ENCODE results near the gene AMPH. TPM values are rescaled to one million over a fixed set of nuclear protein-coding genes. Genes with fewer than 3 reads are reported as not detected.

Gene AMPH
- total RNA-seq, 1 donor from 2014 or later, result 0.25 TPM

DNA sequence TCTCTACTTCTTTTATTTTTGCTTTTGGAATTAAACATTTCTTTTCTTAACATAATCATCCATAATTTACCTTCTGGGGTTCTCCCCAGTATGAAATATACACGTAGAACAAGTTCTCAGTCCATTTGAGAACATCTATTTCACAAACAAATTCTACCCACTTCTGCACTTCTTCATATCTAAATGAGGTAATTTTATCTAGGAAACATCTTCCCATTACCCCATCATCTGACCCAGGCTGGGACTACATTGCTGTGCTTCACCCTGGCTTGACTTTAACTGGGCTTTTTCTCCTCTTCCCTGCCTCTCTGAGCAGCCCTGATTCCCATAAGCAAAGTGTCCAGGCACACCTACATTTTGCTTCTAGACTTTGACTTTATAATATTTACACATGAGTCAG, 43.3 kb upstream of the AMPH start:
- Histone ChIP-seq H3K4me3 (ENCODE audit: low read depth, low read length) (no peak overlapping the region), H3K27me3 (ENCODE audit: control insufficient read depth, insufficient read depth, low read length) (no peaks in the 10 kb centered on the region)

DNA sequence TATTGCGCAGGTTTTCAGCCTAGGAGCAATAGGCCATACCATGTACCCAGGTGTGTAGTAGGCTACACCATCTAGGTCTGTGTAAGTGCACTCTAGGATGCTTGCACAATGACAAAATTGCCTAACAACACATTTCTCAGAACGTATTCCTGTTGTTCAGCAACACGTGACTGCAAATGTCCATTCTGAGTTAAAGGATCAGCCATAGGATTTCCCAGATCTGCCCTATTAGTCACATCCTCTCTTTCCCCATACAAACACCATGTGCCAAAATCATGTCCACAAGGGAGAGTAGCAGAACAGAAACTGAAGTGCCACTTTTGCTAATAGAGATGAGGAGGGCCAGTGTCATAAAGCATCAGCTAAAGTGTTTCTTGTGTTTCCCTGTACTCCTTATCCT, 42.6 kb upstream of the AMPH start:
- DNase-seq (ENCODE audit: low read depth), result no peak
- no peaks in the 10 kb centered on the region for H3K36me3 ChIP-seq (ENCODE audit: control insufficient read depth, insufficient read depth, low read length)
- TF ChIP-seq, protein P1, sequence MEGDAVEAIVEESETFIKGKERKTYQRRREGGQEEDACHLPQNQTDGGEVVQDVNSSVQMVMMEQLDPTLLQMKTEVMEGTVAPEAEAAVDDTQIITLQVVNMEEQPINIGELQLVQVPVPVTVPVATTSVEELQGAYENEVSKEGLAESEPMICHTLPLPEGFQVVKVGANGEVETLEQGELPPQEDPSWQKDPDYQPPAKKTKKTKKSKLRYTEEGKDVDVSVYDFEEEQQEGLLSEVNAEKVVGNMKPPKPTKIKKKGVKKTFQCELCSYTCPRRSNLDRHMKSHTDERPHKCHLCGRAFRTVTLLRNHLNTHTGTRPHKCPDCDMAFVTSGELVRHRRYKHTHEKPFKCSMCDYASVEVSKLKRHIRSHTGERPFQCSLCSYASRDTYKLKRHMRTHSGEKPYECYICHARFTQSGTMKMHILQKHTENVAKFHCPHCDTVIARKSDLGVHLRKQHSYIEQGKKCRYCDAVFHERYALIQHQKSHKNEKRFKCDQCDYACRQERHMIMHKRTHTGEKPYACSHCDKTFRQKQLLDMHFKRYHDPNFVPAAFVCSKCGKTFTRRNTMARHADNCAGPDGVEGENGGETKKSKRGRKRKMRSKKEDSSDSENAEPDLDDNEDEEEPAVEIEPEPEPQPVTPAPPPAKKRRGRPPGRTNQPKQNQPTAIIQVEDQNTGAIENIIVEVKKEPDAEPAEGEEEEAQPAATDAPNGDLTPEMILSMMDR (IDR thresholded peaks at IDR 0.05; ENCODE audit: insufficient read depth, low read length, poor library complexity, severe bottlenecking), result no peak
- no peaks in the 10 kb centered on the region for H3K27me3 ChIP-seq (ENCODE audit: control insufficient read depth, insufficient read depth, low read length)
- H3K4me3 ChIP-seq (ENCODE audit: low read depth, low read length), result no peak overlapping the region

More for the DNA sequence above, 43.3 kb upstream of the AMPH start:
- H3K36me3 ChIP-seq (ENCODE audit: control insufficient read depth, insufficient read depth, low read length), result no peaks in the 10 kb centered on the region
- TF ChIP-seq, protein P1 (IDR thresholded peaks at IDR 0.05; ENCODE audit: insufficient read depth, low read length, poor library complexity, severe bottlenecking), result no peak
- no peak for DNase-seq (ENCODE audit: low read depth)

DNA sequence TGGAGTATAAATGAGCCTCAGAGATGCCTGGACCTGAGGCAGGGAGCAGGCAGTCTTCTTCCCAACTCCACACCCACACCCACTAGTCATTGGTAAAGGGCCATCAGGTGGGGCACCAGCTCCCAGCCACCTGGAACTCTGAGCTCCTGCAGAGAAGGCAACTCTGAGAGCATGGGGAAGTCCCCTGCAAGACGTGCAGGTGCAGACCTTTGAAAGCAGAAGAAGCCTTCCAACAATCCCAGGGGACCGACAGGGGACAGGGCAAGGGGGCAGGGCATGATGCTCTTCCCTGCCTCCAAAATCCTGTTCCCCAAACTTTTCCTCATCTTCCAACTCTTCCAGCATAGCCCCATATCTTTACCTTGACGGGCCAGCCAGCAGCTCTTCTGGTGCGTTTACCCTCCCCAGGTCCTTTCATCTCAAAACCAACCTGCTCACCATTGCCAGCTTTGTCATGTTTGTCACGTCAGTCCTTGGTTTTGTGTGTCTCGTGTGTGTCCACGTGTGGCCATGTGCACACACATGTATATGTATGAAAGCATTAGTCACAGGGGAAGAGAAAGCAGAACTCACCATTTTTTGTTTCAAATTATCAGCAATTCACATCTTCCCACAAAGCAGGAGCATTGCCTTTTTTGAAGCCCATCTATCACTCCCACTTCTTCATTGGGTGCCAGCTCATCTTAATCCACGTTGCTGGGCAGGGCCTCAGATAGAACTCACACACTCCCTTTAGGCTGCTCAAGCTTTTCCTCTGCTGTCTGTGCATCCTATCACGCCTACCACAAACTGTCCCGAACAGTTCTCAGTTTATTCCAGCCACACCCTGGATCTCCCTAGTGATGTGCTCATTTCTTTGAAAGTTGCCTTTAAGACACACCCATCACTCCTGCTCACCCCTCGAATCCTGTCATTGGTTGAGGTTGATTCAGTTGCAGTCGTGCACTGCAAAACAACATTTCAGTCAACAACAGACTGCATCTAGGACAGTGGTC, 41.0 kb upstream of the AMPH start:
- no peaks in the 10 kb centered on the region for H3K27me3 ChIP-seq (ENCODE audit: control insufficient read depth, insufficient read depth, low read length)
- no peak overlapping the region for H3K4me3 ChIP-seq (ENCODE audit: low read depth, low read length)
- no peak for DNase-seq (ENCODE audit: low read depth)
- TF ChIP-seq, protein P1 (IDR thresholded peaks at IDR 0.05; ENCODE audit: insufficient read depth, low read length, poor library complexity, severe bottlenecking), result no peak
- H3K36me3 ChIP-seq (ENCODE audit: control insufficient read depth, insufficient read depth, low read length), result no peaks in the 10 kb centered on the region

DNA sequence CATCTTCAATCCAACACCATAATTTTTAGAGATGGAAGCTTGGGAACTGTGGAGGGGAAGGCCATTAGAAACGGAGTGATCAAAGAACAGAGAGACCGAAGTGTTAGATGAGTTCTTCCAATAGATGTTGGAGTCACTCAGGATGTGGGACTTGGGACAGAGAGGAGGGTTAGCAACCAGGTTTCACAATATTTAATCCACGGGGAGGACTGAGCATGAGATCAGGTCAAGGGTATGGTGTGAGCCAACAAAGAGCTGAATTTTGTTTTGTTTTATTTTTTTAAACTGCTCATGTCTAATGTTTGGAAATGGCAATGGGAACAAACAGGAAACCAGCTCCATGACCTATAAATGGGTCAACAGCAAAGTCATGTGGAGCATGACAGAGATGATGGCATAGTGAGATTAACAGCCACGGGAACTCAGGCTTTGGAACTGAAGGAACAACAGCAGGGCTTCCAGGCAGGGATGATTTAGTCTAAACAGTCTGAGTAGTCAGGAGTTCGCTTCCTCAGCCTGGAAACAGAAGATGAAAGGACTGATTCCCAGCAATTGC, 38.9 kb upstream of the AMPH start:
- no peak for DNase-seq (ENCODE audit: low read depth)
- Histone ChIP-seq H3K36me3 (ENCODE audit: control insufficient read depth, insufficient read depth, low read length) (no peaks in the 10 kb centered on the region), H3K4me3 (ENCODE audit: low read depth, low read length) (no peak overlapping the region), H3K27me3 (ENCODE audit: control insufficient read depth, insufficient read depth, low read length) (no peaks in the 10 kb centered on the region)
- TF ChIP-seq, protein P1 (IDR thresholded peaks at IDR 0.05; ENCODE audit: insufficient read depth, low read length, poor library complexity, severe bottlenecking), result no peak

DNA sequence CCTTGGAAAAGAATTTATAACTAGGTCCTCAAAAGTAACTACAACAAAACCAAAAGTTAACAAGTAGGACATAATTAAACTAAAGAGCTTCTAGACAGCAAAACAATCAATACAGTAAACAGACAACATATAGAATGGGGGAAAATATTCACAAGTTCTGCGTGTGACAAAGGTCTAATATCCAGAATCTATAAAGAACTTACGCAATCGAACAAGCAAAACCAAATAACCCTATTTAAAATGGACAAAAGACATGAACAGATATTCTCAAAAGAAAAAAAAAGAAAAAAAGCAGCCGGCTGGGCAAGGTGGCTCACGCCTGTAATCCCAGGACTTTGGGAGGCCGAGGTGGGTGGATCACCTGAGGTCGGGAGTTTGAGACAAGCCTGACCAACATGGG, 33.8 kb upstream of the AMPH start:
- no peak for DNase-seq (ENCODE audit: low read depth)
- no peaks in the 10 kb centered on the region for H3K36me3 ChIP-seq (ENCODE audit: control insufficient read depth, insufficient read depth, low read length)
- H3K4me3 ChIP-seq (ENCODE audit: low read depth, low read length), result no peak overlapping the region
- TF ChIP-seq, protein P1 (IDR thresholded peaks at IDR 0.05; ENCODE audit: insufficient read depth, low read length, poor library complexity, severe bottlenecking), result no peak
- no peaks in the 10 kb centered on the region for H3K27me3 ChIP-seq (ENCODE audit: control insufficient read depth, insufficient read depth, low read length)

All from kidney epithelial cell (primary cell).